Activated T-helper 1 cell treated with anti-CD3 and anti-CD28 coated beads, Interleukin-12 subunit alpha, Interleukin-12 subunit beta, Interleukin-2, Interleukin-4 antibody, amounts not matched to agents 30 ng/mL and 10 ng/mL and 1 ng/mL, durations not matched to agents 14 hours and 24 hours and 36 hours (primary cell): Measurements from ENCODE around the gene COL9A2. TPM values are rescaled to one million over a fixed set of nuclear protein-coding genes. Genes with fewer than 3 reads are reported as not detected.

Experiments used
- DNase-seq: peaks from one replicate; pipeline ENCODE4 v3.0.0; 2021; ENCODE audit warnings: low spot score
- H3K27ac Mint-ChIP-seq: one replicate; pipeline ENCODE4 v1.8.0; 2021; ENCODE audit warnings: mild to moderate bottlenecking, mixed read lengths
- H3K27me3 Mint-ChIP-seq: one replicate; pipeline ENCODE4 v1.8.0; 2022; ENCODE audit warnings: mild to moderate bottlenecking, moderate library complexity, mixed read lengths; ENCODE audit not compliant: insufficient read depth
- H3K36me3 Mint-ChIP-seq: one replicate; pipeline ENCODE4 v1.8.0; 2021; ENCODE audit warnings: low read depth, mixed read lengths
- H3K4me1 Mint-ChIP-seq: one replicate; pipeline ENCODE4 v1.8.0; 2021; ENCODE audit warnings: low read depth, mixed read lengths
- H3K4me3 Mint-ChIP-seq: one replicate; pipeline ENCODE4 v1.8.0; 2021; ENCODE audit warnings: mild to moderate bottlenecking, moderate library complexity, mixed read lengths
- H3K9me3 Mint-ChIP-seq: one replicate; pipeline ENCODE4 v1.8.0; 2021; ENCODE audit warnings: mixed read lengths
- intact Hi-C: fragments of 100-400 bp; cut with micrococcal nuclease; formaldehyde crosslinking; loops from one replicate; pipeline ENCODE4 v1.15.1; 2024
- total RNA-seq: library from RNA; stranded (reverse); gene quantifications from 2 replicates; pipeline ENCODE4 v1.2.3, GENCODE V29; 2022

The COL9A2 gene
- 20.4 and 22.3 TPM in 2 replicates for total RNA-seq

DNA sequence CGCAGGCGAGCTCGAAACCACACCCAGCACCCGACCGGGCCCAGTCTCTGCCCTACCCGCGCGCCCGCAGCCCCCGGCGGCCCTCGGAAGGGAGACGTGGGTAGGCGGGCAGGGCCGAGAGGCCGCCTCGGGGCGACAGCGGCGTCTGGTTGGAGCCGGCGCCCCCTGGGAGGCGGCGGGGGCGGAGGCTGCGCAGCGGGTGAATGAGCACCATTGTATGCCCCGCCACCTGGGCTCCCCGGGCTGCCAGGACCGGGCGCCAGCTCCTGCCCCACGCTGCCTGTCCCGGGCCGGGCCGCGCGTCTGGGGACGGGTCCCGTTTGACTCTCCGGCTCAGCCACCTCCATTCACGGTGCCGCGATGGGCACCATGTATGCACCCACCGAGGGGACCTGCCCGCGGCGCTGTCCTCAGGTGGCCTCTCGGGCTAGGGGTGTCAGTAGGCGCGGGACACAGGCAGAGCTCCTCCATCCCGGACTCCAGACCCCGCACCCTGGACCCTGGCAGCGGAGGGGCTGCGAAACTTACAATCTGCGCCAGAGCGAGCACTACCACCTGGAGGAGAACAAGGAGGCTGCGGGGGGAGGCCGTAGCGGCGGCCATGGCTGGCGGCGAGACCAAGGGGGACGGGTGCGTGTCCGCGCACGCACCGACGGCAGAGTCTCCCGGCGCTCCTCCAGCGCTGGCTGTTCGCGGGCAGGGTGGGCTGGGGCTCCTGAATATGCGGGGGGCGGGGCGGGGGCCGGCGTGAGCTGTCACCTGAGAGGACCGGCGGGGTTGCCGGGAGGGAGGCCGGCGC, at the start of gene COL9A2:
Gene COL9A2, minus strand, starts transcription at position 692 of the 799 bp plus-strand sequence. Its CDS starts 89 bp downstream, at position 603.
- peaks cover 13% of the 10 kb centered on the region for H3K27me3 Mint-ChIP-seq
- peak; percentile 37 for DNase-seq
- H3K4me1 Mint-ChIP-seq, result peaks cover 45% of the 10 kb centered on the region
- H3K9me3 Mint-ChIP-seq, result no peaks in the 10 kb centered on the region
- H3K4me3 Mint-ChIP-seq, result peak within 1 kb of the TSS; percentile 78
- H3K27ac Mint-ChIP-seq, result peak within 1 kb of the TSS; percentile 58
- peaks cover 10% of the 10 kb centered on the region for H3K36me3 Mint-ChIP-seq
- intact Hi-C loops, result loop anchor here (2.0 to 5.0 kb wide), 3 partner anchors 88 to 219 kb away; partner anchors contain the start of gene PPT1

DNA sequence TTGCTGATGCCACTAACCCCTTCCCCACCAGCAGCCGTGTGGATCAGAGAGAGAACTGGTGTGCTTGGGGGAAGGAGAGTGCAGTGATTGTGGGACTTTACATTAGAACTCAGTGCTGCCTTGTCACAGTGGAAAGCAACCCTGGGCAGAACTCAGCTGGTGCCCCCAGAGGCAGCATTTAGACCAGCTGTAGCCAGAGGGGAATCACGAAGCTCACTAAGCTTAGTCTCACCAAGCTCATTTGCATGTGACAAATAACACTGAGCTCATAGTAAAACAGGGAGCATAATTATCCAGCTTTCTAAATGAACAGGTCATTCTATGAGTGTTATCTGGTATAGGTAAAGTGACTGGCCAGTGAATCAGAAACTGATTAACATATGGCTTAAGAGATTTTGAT, 46.6 kb upstream of the COL9A2 start:
- intact Hi-C loops, result no loop called here
- Mint-ChIP-seq H3K36me3 (peaks cover 22% of the 10 kb centered on the region), H3K4me3 (no peak overlapping the region), H3K4me1 (peaks cover 16% of the 10 kb centered on the region), H3K27ac (no peak overlapping the region), H3K9me3 (peaks cover 25% of the 10 kb centered on the region), H3K27me3 (no peaks in the 10 kb centered on the region)
- no peak for DNase-seq

DNA sequence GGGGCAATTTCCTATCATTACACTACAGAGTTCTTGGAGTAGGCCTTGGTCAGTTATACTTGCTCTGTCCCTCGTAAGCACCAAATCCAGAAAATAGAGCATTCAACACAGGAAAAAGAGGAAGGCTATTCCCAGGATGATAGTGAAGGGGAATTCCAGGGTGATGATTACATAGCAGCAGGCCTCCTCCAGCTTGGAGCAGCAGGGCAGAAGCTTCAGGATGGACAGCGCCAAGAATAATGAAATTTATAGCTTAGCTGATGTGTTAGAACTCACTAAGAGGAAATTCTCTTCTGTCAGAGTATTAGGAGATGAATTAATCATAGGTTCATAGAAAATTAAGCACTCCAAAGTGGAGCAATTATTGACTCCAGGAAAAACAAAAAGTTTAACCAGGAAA, 45.6 kb upstream of the COL9A2 start:
- intact Hi-C loops, result no loop called here
- Mint-ChIP-seq H3K27me3 (no peaks in the 10 kb centered on the region), H3K4me3 (no peak overlapping the region), H3K9me3 (peaks cover 33% of the 10 kb centered on the region), H3K4me1 (peaks cover 16% of the 10 kb centered on the region), H3K27ac (no peak overlapping the region), H3K36me3 (peaks cover 26% of the 10 kb centered on the region)
- no peak for DNase-seq

DNA sequence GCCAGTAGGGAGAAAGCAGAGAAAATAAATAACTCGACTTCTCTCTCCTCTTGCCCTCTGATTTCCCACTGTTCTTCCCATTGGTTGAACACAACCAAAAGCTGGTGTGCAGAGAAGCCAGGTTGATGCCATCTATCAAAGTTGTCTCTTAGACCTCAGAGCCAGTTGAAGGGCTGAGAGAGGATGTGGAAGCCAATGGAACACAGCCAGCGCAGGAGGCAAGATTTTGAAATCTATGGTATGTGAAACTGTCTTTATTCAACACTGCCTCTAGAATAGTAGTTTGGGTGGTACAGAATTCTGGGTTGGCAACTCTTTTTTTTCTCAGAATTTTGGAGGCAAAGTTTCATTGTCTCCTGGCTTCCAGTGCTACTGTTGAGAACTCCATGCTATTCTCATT, 45.1 kb upstream of the COL9A2 start:
- no peak for DNase-seq
- Mint-ChIP-seq H3K4me1 (peaks cover 16% of the 10 kb centered on the region), H3K4me3 (no peak overlapping the region), H3K27me3 (no peaks in the 10 kb centered on the region), H3K27ac (no peak overlapping the region), H3K9me3 (peaks cover 36% of the 10 kb centered on the region), H3K36me3 (peaks cover 30% of the 10 kb centered on the region)
- intact Hi-C loops, result no loop called here

DNA sequence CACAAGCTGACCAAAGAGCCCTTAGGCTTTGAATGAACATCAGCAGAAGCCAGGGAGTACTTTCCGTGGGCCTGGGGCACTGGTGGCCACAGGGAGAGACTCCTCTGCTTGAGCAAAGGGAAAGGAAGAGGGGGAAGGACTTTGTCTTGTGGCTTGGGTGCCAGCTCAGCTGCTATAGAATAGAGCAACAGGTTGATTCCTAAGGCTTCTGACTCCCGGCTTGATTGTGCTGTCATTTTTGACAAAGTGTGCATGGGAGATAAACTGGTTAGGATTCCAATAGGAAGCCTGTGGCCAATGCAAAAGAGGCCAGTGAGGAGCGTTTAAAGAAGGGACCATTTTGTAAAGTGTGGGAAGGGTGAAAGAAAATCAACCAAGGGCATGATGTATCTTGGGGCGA, 44.6 kb upstream of the COL9A2 start:
- no peak for DNase-seq
- Mint-ChIP-seq H3K27ac (no peak overlapping the region), H3K4me3 (no peak overlapping the region), H3K9me3 (peaks cover 36% of the 10 kb centered on the region), H3K36me3 (peaks cover 30% of the 10 kb centered on the region), H3K27me3 (no peaks in the 10 kb centered on the region), H3K4me1 (peaks cover 16% of the 10 kb centered on the region)
- intact Hi-C loops, result no loop called here

DNA sequence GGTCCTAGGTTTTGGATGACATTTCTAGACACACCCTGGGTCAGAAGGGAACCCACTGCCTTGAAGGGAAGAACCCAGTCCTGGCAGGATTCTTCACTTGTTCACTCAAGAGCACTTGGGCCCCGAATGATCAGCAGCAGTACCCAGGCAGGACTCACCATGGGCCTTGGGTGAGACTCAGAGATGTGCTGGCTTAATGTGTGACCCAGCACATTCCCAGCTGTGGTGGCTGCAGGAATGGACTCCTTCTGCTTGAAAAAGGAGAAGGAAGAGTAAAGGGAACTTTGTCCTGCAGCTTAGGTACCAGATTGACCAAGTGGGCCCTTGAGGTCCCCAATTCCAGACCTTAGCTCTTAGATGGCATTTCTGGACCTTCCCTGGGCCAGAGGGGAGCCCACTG, 44.1 kb upstream of the COL9A2 start:
- Mint-ChIP-seq H3K4me3 (no peak overlapping the region), H3K27ac (no peak overlapping the region), H3K27me3 (no peaks in the 10 kb centered on the region), H3K4me1 (peaks cover 16% of the 10 kb centered on the region), H3K9me3 (peaks cover 36% of the 10 kb centered on the region), H3K36me3 (peaks cover 30% of the 10 kb centered on the region)
- intact Hi-C loops, result no loop called here
- DNase-seq, result no peak

DNA sequence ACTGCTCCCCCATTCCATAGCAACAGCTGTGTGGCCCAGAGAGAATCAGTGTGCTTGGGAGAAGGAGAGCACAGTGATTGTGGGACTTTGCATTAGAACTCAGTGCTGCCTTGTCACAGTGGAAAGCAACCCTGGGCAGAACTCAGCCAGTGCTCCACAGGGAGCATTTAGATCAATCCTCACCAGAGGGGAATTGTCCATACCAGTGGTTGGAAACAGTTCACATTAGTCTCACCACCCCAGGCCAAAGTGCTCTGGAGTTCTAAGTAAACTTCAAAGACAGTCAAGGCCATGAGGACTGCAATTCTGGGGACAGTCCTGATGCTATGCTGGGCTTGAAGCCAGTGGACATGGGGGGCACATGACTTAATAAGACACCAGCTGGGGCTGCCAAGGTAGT, 43.5 kb upstream of the COL9A2 start:
- H3K4me3 Mint-ChIP-seq, result no peak overlapping the region
- DNase-seq, result no peak
- H3K36me3 Mint-ChIP-seq, result peaks cover 35% of the 10 kb centered on the region
- H3K27ac Mint-ChIP-seq, result no peak overlapping the region
- intact Hi-C loops, result no loop called here
- no peaks in the 10 kb centered on the region for H3K27me3 Mint-ChIP-seq
- H3K9me3 Mint-ChIP-seq, result peaks cover 36% of the 10 kb centered on the region
- peaks cover 21% of the 10 kb centered on the region for H3K4me1 Mint-ChIP-seq

DNA sequence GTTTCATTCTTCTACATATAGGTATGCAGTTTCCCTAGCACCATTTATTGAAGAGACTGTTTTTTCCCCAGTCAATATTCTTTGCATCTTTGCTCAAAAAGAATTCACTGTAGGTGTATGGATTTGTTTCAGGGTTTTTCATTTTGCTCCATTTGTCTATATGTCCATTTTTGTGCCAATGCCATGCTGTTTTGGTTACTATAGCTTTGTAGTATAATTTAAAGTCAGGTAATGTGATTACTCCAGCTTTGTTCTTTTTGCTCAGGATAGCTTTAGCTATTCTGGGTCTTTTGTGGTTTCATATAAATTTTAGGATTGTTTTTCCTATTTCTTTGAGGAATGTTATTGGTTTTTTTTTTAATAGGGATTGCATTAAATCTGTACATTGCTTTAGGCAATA, 40.5 kb upstream of the COL9A2 start:
- H3K27ac Mint-ChIP-seq, result no peak overlapping the region
- H3K27me3 Mint-ChIP-seq, result no peaks in the 10 kb centered on the region
- H3K4me3 Mint-ChIP-seq, result no peak overlapping the region
- H3K4me1 Mint-ChIP-seq, result peaks cover 13% of the 10 kb centered on the region
- intact Hi-C loops, result no loop called here
- H3K9me3 Mint-ChIP-seq, result peaks cover 32% of the 10 kb centered on the region
- peaks cover 35% of the 10 kb centered on the region for H3K36me3 Mint-ChIP-seq
- no peak for DNase-seq

DNA sequence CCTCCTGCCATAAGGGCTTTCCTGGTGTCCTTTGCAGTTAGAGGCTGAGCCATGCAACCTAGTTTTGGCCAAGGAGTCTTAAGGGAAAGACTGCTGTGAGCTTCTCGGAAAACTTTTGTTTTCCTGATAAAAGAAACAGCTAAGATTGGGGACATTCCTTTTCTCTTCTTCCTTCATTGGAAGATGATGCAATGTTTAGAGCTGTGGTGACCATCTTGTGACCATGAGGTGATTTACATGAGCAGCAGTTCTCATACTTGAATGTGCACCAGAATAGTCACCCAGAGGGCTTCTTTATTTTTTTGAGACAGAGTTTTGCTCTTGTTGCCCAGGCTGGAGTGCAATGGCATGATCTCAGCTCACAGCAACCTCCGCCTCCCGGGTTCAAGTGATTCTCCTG, 36.0 kb upstream of the COL9A2 start:
- intact Hi-C loops, result no loop called here
- H3K27ac Mint-ChIP-seq, result no peak overlapping the region
- no peak for DNase-seq
- H3K9me3 Mint-ChIP-seq, result peaks cover 6% of the 10 kb centered on the region
- peaks cover 16% of the 10 kb centered on the region for H3K4me1 Mint-ChIP-seq
- H3K27me3 Mint-ChIP-seq, result no peaks in the 10 kb centered on the region
- H3K36me3 Mint-ChIP-seq, result peaks cover 20% of the 10 kb centered on the region
- H3K4me3 Mint-ChIP-seq, result no peak overlapping the region

DNA sequence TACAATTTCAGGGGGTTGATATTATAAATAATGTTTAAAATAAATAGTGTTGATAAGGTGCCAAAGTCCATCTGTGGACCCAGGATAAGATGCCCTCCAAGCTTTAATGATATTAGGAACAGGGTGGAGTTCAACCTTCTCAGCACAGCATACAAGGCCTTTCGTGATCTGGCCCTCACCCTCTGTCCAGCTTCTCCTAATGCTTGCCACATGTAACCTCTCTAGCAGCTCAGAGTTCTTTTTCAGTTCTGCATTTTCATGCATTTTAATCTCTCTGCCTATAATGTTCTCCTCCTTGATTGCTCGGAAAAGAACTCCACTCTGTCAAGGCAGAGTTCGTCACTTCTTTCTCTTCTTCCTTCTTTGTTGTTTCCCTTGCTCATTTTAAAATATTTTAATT, 35.0 kb upstream of the COL9A2 start:
- no peak overlapping the region for H3K27ac Mint-ChIP-seq
- no peak overlapping the region for H3K4me3 Mint-ChIP-seq
- intact Hi-C loops, result no loop called here
- peaks cover 16% of the 10 kb centered on the region for H3K4me1 Mint-ChIP-seq
- no peak for DNase-seq
- no peaks in the 10 kb centered on the region for H3K27me3 Mint-ChIP-seq
- peaks cover 16% of the 10 kb centered on the region for H3K36me3 Mint-ChIP-seq
- H3K9me3 Mint-ChIP-seq, result no peaks in the 10 kb centered on the region

DNA sequence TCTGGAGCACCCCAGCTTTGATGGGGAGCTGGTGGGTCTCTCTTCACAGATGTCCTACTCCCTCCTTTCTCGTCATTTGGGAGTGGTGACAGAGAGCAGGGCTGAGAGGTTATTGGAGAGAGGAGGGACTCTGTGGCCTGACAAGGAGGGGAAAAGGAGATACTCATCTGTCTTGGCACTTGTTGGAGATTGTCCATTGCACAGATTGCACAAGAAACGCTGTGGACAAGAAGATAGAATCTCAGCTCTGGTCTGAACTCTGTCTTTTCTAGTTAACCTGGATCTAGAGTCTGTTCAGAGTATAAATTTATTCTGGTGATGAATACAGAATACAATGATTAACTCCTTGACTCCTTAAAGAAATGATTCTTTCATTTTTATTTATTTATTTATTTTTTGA, 34.0 kb upstream of the COL9A2 start:
- H3K27ac Mint-ChIP-seq, result no peak overlapping the region
- no peaks in the 10 kb centered on the region for H3K27me3 Mint-ChIP-seq
- no peaks in the 10 kb centered on the region for H3K9me3 Mint-ChIP-seq
- DNase-seq, result no peak
- no peak overlapping the region for H3K4me3 Mint-ChIP-seq
- intact Hi-C loops, result no loop called here
- H3K36me3 Mint-ChIP-seq, result peaks cover 16% of the 10 kb centered on the region
- H3K4me1 Mint-ChIP-seq, result peaks cover 16% of the 10 kb centered on the region

DNA sequence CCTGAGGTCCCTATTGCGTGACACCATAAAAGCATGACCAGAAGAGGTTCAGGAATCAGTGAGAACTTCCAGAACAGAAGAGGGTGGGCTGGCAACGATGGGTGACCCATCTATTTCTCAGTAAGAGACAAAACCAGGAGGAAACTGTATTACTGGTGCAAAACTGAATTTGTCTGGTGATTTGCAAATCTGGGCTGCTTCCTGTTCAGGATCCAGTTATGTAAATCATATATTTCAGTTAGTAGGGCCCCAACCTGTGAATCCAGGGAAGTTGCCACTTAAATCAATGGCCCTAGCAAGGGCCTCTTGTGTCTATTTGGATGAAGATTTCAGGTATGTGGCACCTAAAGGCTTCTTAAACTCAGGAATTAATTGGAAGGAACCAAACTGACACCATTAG, 33.3 kb upstream of the COL9A2 start:
- Mint-ChIP-seq H3K4me1 (peaks cover 13% of the 10 kb centered on the region), H3K27ac (no peak overlapping the region), H3K36me3 (peaks cover 12% of the 10 kb centered on the region), H3K27me3 (no peaks in the 10 kb centered on the region), H3K9me3 (no peaks in the 10 kb centered on the region), H3K4me3 (no peak overlapping the region)
- intact Hi-C loops, result no loop called here
- no peak for DNase-seq

DNA sequence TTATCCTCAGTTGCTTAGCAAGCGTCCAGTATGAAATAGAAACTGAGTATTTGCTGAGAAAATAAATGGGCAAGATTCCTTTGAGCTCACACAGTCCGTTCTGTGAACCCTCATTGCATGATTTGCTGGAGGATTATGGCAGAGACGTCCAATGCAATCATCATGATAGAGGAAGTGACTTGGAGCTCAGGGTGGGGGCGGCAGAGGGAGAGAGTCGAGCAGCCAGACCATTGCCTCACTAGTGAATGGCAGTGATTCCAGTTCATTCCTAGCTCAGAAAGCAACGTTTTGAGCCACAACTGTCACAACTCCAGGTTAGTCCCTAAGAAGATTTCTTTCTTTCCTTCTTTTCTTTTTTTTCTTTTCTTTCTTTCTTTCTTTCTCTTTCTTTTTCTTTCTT, 27.5 kb upstream of the COL9A2 start:
- Mint-ChIP-seq H3K27me3 (no peaks in the 10 kb centered on the region), H3K9me3 (no peaks in the 10 kb centered on the region), H3K4me1 (peaks cover 58% of the 10 kb centered on the region), H3K27ac (peak overlapping the region; percentile 77), H3K36me3 (no peaks in the 10 kb centered on the region), H3K4me3 (peak overlapping the region; percentile 79)
- intact Hi-C loops, result loop anchor here (5.0 kb wide), 1 partner anchor 247 kb away; the partner anchor contains the start of gene PPT1
- no peak for DNase-seq
